HG03558 (cell line): ENCODE data around the gene RAP1GAP.

Source experiments
- ATAC-seq: cut with Tn5 transposase; IDR thresholded peaks from one replicate; pipeline ENCODE4 v1.9.1; 2021; ENCODE audit warnings: moderate number of reproducible peaks; ENCODE audit not compliant: unreplicated experiment; ENCODE audit errors: extremely low read depth

Gene RAP1GAP

DNA sequence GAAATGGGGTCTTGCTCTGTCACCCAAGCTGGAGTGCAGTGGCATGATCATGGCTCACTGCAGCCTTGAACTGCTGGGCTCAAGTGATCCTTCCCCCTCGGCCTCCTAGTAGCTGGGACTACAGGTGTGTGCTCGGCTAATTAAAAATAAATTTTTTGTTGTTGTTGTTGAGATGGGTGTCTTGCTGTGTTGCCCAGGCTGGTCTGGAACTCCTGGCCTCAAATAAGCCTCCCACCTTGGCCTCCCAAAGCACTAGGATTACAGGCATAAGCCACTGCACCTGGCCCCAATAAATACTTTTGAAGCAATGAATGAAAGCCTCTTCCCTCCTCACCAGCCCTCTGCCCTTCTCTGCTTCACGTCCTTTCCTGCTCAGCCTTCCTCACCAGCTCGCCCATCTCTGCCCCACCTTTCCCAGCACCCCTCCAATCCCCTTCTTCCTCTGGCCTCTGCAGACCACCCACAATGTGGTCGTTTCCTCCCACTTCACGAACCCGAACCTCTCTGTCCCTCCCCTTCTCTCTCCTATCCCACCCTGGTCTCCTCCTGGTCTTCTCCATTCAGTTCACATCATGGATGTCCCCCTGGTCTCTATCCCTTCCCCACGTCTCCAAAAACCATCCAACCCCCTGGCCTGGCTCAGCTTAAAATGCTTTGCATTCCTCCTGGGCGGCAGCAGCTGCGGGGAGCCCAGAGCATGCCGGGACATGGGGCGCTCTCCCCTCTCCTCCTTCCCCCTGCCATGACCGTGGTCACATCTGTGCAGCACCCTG is 38.4 kb downstream of the RAP1GAP start:
- no peak for ATAC-seq

DNA sequence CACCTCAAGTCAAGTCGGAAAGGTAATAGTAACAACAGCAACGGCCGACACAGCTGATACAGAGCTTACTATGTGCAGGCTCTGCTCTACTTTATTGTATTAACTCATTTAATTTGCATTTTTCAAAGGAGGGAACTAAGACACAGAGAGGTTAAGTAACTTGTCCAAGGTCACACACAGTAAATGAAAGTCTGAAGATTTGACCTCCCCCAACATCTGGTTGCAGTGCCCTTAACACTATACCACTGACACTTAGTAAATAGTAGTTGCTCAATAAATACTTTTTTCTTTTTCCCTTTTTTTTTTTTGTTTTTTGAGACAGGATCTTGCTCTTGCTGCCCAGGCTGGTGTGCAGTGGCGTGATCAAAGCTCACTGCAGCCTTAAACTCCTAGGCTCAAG is 39.2 kb downstream of the RAP1GAP start:
- ATAC-seq: no peak

DNA sequence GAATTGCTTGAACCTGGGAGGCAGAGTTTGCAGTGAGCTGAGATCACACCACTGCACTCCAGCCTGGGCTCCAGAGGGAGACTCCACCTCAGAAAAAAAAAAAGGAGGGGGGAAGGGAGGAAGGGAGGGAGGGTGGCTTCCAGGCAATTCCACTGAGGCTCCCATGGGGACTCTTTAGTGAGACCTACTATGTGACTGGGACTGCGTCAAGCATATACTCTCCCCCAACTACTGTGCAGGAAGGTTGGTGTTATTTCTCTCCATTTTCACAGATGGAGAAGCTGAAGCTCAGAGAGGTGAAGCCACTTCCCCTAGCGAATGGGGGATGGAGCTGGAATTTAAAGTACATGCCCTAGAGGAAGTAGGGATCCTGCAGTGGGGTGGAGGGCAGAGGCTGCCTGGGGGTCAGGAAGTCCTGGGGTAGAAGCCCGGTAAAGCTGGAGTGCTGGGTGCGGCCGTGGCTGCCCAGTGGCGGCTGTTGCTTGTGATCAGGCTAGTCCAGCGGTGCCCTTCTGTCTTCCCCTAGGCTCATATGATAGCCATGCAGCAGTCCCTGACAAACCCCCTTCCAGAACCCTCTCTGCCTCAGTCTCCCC is 40.3 kb downstream of the RAP1GAP start:
- ATAC-seq: no peak

DNA sequence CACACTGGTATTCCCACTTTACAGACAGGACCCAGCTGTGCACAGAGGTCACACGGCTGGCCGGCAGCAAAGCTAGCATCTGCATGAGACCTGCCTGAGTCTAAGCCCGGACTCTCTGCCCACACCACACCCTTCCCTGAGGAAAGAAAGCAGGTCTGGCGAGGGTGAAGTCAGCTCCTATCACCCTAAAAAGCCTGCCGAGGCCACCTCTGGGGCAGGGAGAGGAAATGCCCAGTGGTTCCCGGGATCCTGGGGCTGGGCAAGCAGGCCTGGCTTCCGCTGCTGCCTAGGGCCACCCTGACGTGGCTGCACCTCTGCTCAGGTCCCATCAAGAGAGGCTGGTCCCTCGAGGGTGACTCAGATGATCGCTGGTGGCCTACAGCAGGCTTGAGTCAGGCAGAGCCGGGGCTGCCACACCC is 42.2 kb downstream of the RAP1GAP start:
- no peak for ATAC-seq

DNA sequence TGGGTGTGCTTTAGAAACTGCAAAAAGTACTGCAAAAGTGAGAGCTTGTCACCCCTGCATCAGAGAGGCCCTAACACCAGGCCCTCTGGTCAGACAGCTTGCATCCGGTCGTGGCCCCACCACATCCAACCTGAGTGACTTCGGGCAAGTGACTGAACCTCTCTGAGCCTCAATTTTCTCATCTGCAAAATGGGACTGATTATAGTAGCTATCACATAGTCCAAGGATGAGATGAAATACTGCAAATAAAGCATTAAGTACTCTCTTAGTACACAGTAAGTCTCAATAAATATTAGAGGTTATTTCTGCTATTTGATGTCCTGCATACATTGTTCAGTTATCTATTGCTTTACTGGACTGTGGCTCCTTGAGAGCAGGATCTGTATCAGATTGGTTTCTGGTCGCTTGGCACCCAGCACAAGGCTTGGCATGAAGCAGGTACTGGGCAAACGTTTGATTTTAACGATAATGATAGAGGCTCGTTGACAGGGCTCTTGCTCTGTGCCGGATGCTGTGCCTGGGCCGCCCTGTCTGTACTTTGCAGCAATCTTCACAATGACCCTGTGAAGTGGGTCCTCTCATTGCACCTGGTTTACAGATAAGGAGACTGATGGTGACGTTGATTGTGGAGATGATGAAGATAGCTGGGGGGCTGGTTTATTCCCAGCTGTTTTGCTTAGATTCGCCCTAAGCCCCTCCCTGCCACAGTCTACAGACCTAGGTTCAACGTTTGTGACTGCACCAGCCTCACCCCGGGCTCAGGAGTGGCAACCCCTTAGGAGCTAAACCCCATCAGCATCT is 43.6 kb downstream of the RAP1GAP start:
- ATAC-seq: no peak

DNA sequence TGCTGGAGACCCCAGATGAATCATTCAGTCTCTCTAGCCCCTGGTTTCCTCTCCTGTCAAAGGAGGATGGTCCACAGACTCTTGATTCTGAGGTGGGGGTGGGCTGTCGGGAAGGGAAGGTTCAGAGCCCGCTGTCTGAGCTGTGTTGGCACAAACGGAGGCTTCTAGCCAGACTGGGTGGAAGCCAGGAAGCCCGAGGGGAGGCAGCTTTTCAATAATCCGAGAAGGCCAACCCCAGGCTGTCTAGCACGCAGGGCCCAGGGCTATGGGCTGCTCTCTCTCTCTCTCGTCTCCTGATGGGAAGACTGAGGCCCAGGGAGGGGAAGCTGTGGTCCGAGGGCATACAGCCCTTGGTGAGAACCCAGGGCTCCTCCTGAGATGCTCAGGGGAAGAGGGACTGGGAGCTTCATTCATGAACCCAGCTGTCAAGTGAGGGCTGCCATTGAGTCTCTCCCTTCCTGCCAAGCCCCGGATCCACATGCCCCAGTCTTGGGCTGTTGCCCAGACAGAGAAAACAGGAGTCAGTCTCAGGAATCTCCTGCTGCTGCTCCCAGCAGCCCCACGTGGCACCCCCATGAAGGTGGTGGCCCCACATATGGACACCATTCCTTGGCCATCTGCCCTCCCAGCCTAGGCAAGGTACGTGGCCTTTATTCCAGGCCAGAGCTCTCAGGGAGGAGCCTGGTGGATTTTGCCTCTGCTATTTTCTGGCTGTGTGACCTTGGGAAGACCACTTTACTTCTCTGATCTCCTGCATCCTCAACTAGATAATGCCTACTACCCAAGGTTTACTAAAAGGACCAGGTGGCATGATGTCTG is 44.4 kb downstream of the RAP1GAP start:
- no peak for ATAC-seq

DNA sequence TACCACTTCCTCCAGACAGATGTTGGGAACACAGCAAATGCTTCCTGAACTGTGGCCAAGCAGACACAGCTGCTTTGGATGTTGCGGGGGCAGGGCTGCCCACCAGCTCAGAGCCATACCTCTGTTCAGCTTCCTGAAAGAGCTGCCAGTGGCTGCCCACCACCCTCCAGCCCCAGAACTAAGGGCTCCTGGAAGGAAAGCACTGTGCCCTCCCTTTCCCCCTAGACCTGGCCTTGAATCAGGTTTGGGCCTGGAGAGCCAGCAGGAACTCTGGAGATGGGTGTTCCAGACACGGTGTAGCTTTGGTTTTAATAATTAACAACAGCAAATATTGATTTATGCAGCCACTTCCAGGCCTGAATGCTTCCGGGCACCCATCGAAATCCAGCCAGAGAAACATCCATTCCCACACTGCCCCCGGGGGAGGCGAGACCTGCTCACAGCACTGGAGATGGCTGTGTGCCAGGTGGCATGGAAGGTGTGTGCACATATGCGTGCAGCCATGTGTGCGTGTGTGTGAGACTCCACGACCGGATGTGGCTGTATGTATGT is 45.7 kb downstream of the RAP1GAP start:
- no peak for ATAC-seq

DNA sequence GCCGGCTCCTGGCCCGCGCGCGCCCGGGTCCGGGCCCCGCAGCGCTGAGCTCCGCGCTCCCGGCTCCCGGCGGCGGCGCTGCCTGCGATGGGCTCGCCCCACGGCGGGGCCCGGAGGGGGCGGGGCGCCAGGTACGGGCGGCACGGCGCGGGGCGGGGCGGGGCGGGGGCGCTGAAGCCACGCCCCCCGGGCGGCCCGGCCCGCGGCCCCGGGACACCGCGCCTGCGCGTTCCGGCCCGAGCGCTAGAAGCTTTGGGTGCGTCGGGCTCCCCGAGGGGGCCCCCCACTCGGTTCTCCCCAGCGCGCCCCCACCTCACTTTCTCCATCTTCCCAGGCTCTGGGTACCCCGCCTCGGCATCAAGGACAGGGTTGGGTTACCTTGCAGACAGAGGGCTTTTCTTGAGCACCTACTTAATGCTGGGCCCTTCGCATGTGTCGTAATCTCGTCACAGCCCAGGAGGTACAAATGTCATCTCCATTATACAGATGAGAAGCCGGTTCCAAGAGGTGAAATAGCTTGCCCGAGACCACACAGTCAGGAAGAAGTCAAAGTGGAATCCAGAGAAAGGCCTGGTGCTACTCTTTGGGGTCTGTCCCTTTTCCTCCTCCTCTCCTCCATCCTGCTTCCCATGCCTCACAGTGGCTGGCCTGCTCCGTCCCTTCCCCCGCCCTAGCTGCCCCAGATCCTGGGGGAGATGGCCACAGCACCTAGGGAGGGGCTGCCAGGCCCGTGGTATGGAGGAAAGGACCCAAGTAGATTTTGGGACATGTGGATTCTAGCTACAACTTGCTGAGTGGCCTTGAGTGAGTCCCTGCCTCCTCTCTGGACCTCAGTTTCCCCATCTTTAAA is 46.5 kb downstream of the RAP1GAP start:
- ATAC-seq: no peak

DNA sequence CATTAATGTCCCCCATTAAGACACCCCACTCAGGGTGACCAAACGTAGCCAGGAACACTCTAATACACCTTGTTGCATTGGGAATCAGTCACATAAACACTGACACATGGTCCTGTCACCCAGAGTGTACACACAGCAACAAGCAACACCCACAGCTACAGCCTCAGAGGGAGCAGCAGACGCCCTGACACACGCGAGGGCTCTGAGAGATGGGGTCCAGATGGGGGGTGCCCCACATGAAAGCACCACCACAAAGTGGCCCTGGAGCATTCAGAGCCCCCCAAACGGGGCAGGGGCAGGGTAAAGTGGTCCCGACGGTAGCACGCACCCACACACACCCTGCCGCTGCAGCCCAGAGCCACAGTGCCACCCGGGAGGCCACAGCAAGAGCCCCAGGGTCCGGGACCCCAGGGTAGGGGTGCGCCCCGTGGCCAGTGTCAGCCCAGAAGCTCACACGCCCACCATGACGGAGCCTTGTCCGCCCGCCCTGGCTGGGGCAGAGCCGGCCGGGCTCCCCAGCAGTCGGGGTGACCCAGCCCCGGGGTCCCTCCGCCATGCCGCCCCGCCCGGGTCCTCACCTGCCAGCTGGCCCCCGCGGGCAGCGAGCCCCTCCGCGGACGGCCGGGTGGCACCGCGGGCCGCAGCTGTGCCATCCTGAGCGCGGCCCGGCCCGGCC is 47.3 kb downstream of the RAP1GAP start:
- ATAC-seq: no peak

DNA sequence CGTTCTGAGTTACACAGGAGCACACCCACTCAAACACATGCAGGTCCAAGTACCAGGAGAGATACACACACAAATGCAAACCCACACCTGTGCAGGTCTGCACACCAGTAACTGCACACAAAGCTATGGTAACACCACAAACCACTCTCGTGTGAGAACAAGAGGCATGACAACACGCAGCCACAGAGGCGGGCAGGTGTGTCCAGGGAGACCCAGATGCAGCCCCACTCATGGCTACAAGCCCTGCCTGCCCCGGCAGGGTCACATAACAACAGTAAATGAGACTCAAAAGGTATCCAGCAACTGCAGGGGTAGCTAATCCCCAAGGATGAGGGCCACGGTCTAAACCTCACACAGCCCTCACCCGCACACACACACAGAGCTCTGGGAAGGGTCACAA is 48.1 kb downstream of the RAP1GAP start:
- no peak for ATAC-seq

DNA sequence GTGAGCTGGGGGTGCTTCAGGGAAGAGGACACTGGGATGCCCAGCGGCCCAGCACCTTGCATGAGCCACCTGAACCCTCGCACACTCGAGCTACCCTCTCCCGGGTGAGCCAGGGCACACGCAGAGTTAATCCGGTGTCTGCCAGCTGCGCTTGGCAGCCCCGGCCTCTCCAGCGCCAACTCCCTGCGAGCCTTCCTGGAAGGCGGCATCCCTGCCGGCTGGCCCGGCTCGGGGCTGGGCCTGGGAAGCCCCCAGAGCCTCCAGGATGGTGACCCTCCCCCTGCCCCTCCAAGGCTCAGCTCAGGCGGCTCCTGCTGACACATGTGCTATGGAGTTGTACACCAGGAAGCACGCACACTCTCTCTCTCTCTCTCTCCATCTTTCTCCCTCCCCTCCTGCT is 48.7 kb downstream of the RAP1GAP start:
- ATAC-seq: no peak

DNA sequence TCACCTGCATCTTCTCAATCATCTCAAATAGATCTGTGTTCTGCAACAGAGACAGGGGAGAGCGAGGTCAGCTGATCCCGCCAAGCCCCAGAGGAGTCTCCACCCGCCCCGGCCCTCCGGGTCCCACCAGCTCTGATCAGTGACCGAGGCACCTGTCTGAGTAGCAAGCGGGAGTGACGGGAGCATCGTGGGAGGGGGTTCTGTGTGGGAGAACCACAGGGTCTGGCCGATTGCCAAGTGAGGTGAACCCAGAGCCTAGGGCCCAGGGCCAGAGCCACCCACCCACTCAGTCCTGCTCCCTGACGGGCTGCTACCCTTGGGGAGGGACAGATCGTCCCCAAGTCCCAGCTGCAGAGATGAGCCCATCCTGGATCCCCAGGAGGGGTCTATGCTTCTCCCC is 49.1 kb downstream of the RAP1GAP start:
- no peak for ATAC-seq

DNA sequence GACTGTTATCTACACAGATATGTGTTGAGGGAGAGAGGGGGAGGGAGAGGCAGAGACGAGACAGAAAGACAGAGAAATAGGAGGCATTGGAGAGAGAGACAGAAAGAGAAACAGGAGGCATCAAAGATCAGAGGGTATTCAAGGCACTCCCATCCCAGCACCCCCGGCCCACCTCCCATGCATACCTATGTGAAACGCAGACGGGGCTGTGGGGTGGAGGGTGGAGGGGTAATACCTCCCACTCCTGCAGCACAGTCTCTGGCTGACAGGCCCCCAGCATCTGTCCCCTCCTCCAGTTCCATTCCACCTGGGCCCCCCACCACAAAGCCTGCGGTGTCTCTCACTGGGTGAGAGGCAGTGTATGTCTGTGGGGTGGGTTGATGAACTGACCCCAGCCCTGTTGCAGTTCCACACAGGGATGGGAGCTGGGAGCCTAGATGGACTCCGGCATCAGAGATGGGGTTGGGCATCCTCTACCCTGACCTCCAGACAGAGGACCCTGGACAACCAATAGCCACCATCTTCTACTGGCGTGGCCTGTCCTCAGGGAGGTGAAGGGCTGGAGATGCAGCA is 49.7 kb downstream of the RAP1GAP start:
- no peak for ATAC-seq

DNA sequence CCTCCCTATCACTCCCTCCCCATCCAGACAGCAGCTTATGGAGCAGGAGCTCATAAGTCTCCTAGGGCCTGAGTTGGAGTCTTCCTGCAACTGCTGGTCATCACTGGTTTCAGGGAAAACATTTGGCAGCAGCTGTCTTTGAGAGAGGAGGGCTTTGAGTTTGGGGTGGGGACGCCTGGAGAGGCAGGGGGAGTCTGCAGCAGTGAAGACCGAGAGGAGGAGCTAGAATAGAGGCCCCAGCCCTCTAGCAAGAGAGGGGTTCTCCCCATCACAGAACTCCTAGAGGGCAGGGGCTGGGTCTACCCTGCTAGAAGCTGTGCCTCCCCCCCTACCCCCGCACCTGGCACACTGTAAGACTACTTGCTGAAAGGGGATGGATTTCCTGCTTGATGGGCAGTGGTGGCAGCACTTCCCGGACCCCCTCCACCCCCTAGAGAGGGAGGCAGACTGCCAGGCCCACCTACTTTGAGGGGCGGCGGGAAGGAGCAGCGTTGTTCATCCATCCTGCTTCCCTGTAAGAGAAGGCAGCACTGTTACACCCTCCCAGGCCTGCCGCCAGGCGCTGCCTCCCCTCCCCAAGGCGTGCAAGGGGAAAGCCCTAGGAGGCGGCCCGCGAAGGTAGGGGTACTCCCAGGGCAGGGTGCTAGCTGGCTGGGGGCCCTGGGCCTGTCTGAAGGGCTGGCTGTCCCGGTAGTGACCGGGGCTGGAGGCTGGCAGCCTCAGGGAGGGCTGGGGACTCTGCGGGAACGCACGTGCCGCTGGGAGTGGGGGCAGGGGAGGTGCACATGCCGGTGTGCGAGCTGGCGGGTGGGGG is 50.4 kb downstream of the RAP1GAP start:
- no peak for ATAC-seq

DNA sequence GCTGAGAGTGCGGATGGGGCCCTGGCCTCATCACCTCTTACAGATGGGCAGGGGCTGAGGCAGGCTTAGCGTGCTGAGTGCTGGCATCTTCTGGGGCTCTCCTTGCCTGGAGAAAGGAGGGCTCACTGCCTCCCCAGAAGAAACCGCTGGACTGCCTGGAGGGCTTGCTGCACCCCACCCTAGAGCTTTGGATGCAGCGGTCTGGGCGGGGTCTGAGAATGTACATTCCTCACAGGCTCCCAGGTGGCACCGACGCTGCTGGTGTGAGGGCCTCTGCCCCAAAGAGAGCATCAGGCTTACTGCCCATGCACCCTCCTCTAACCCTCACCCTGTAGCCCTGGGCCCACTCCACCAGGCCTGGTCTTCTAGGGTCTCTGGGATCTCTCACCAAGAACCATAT is 51.1 kb downstream of the RAP1GAP start:
- ATAC-seq: no peak

DNA sequence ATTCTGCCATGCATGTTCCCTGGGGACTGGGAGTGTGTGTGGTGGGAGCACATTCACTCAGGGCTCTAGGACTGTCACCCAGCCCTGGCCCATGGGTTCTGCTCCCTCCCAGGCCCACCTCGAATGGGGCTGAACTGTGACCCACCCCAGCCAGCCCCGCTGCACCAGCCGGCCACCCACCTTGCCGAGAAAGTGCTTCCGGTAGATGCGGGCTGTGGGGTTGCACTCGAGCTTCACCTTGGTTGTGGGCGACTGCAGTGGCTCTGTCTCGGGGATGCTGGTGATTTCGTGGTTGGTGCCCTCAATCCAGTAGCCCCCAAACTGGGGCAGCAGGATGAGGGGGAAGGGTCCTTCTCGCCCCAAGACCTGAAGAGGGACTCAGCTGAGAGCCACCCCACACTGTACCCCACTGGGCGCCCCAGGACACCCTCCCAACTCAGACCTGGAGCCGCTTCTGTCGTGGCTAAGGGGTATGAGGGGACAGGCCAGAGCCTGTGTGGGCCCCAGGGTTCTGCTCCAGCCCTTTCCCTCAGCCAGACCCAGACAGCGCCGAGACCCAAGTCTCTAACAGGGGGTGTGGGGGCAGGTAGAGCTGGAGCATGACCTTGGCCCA is 51.9 kb downstream of the RAP1GAP start:
- ATAC-seq: no peak

DNA sequence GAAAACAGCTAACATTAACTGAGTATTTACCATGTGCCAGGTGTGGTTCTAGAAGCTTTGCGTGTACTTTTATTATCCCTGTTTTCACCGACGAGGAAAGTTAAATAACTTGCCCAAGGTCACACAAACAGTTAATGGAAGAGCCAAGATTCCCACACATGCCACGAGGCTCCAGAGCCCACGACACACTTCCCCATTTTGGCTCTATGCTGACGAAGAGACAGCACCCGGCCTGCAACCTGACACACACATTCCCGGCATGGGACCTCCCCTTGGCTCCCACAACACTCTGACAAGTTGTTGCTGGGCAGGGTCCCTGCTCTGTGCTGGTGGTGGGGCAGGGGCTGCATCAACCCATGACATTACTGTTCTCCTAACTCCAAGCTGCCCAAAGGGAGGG is 52.8 kb downstream of the RAP1GAP start:
- ATAC-seq: no peak
